ENCODE results near the gene EPOP.

The EPOP gene

GRCh38 chr17:38658741-38659345 lies 15.9 kb downstream of the EPOP start:
- DNase-seq (ENCODE audit: low spot score): peak; percentile 63
- no peak for TF ChIP-seq CTCF (IDR thresholded peaks at IDR 0.05; ENCODE audit: borderline replicate concordance, control extremely low read depth, extremely low read depth, insufficient read depth, missing control alignments)
- in situ Hi-C loops (cut with MboI; ENCODE audit: low sequenced_read_pairs, unreplicated experiment): loop anchor here (10.0 kb wide), 1 partner anchor 224 kb away; no protein-coding TSS in a partner anchor

- DNase-seq (ENCODE audit: low spot score): peak; percentile 29
- TF ChIP-seq CTCF (IDR thresholded peaks at IDR 0.05; ENCODE audit: borderline replicate concordance, control extremely low read depth, extremely low read depth, insufficient read depth, missing control alignments): no peak
- in situ Hi-C loops (cut with MboI; ENCODE audit: low sequenced_read_pairs, unreplicated experiment): loop anchor here (10.0 kb wide), 1 partner anchor 223 kb away; no protein-coding TSS in a partner anchor
These were observed 16.7 kb downstream of the EPOP start for GRCh38 chr17:38657824-38658740.

GRCh38 chr17:38656959-38657823 lies 17.6 kb downstream of the EPOP start:
- TF ChIP-seq CTCF (IDR thresholded peaks at IDR 0.05; ENCODE audit: borderline replicate concordance, control extremely low read depth, extremely low read depth, insufficient read depth, missing control alignments): no peak
- in situ Hi-C loops (cut with MboI; ENCODE audit: low sequenced_read_pairs, unreplicated experiment): loop anchor here (10.0 kb wide), 1 partner anchor 222 kb away; no protein-coding TSS in a partner anchor
- DNase-seq (ENCODE audit: low spot score): peak; percentile 18

- no peak for TF ChIP-seq CTCF (IDR thresholded peaks at IDR 0.05; ENCODE audit: borderline replicate concordance, control extremely low read depth, extremely low read depth, insufficient read depth, missing control alignments)
- in situ Hi-C loops (cut with MboI; ENCODE audit: low sequenced_read_pairs, unreplicated experiment): loop anchor here (10.0 kb wide), 1 partner anchor 220 kb away; no protein-coding TSS in a partner anchor
- peak; percentile 76 for DNase-seq (ENCODE audit: low spot score)
These were observed 20.1 kb downstream of the EPOP start for GRCh38 chr17:38654411-38655398.

GRCh38 chr17:38653679-38654078 lies 21.1 kb downstream of the EPOP start:
- peak; percentile 37 for DNase-seq (ENCODE audit: low spot score)
- in situ Hi-C loops (cut with MboI; ENCODE audit: low sequenced_read_pairs, unreplicated experiment): loop anchor here (10.0 kb wide), 1 partner anchor 219 kb away; no protein-coding TSS in a partner anchor
- TF ChIP-seq CTCF (IDR thresholded peaks at IDR 0.05; ENCODE audit: borderline replicate concordance, control extremely low read depth, extremely low read depth, insufficient read depth, missing control alignments): no peak
